Renal cortical epithelial cell (primary cell): ENCODE measurements around the gene DBF4B. TPM values are rescaled to one million over a fixed set of nuclear protein-coding genes. Genes with fewer than 3 reads are reported as not detected.

Experiments
- DNase-seq: peaks from one replicate; pipeline ENCODE4 v3.0.0-alpha.2; 2011; ENCODE audit warnings: low read depth
- total RNA-seq: library from RNA; depleted of rRNA; stranded (reverse); fragments of >200 nt; gene quantifications from 2 replicates; pipeline ENCODE4 v1.2.3, GENCODE V29; 2014

DBF4B gene
- total RNA-seq, 1 donor from 2014 or later: 3.9 TPM

GRCh38 chr17:44777394-44778348 lies 69.2 kb downstream of the DBF4B start:
- no peak for DNase-seq

- DNase-seq: no peak
These were observed 70.3 kb downstream of the DBF4B start for GRCh38 chr17:44778656-44779210.

- peak; percentile 27 for DNase-seq
These were observed 71.0 kb downstream of the DBF4B start for GRCh38 chr17:44779211-44780025.

- no peak for DNase-seq
These were observed 71.7 kb downstream of the DBF4B start for GRCh38 chr17:44780161-44780560.

- DNase-seq: no peak
These were observed 72.5 kb downstream of the DBF4B start for GRCh38 chr17:44780845-44781480.

- DNase-seq: no peak
These were observed 73.3 kb downstream of the DBF4B start for GRCh38 chr17:44781551-44782325.

- no peak for DNase-seq
These were observed 73.9 kb downstream of the DBF4B start for GRCh38 chr17:44782326-44782850.

- DNase-seq: no peak
These were observed 77.5 kb downstream of the DBF4B start for GRCh38 chr17:44785921-44786320.

- no peak for DNase-seq
These were observed 78.2 kb downstream of the DBF4B start for GRCh38 chr17:44786551-44787081.

GRCh38 chr17:44787271-44787940 lies 78.9 kb downstream of the DBF4B start:
- DNase-seq: no peak

GRCh38 chr17:44788139-44788538 lies 79.7 kb downstream of the DBF4B start:
- DNase-seq: no peak

GRCh38 chr17:44792276-44792675 lies 83.8 kb downstream of the DBF4B start:
- no peak for DNase-seq

- DNase-seq: no peak
These were observed 85.7 kb downstream of the DBF4B start for GRCh38 chr17:44793885-44794842.

- DNase-seq: peak; percentile 97
These were observed 86.5 kb downstream of the DBF4B start for GRCh38 chr17:44794851-44795413.

- DNase-seq: no peak
These were observed 87.0 kb downstream of the DBF4B start for GRCh38 chr17:44795421-44795820.

- no peak for DNase-seq
These were observed 87.5 kb downstream of the DBF4B start for GRCh38 chr17:44795928-44796327.

- no peak for DNase-seq
These were observed 88.3 kb downstream of the DBF4B start for GRCh38 chr17:44796731-44797130.

- DNase-seq: no peak
These were observed 89.3 kb downstream of the DBF4B start for GRCh38 chr17:44797802-44798201.
